Measurements from ENCODE around the gene CD63. TPM values are rescaled to one million over a fixed set of nuclear protein-coding genes. Genes with fewer than 3 reads are reported as not detected.
A peak's percentile ranks its signal among the peaks of the same experiment; 100 is the strongest.

CD63 gene
- total RNA-seq, 1 donor, result 2,280 TPM

- DNase-seq (ENCODE audit: low read depth), result peak; percentile 49
- no peak for TF ChIP-seq CTCF (IDR thresholded peaks at IDR 0.05; ENCODE audit: insufficient read depth, low read depth, low read length)
- H3K4me3 ChIP-seq (ENCODE audit: low read depth, low read length), result peak overlapping the region; percentile 65
These were observed 16.8 kb upstream of the CD63 start for GRCh38 chr12:55745361-55746173.

DNA sequence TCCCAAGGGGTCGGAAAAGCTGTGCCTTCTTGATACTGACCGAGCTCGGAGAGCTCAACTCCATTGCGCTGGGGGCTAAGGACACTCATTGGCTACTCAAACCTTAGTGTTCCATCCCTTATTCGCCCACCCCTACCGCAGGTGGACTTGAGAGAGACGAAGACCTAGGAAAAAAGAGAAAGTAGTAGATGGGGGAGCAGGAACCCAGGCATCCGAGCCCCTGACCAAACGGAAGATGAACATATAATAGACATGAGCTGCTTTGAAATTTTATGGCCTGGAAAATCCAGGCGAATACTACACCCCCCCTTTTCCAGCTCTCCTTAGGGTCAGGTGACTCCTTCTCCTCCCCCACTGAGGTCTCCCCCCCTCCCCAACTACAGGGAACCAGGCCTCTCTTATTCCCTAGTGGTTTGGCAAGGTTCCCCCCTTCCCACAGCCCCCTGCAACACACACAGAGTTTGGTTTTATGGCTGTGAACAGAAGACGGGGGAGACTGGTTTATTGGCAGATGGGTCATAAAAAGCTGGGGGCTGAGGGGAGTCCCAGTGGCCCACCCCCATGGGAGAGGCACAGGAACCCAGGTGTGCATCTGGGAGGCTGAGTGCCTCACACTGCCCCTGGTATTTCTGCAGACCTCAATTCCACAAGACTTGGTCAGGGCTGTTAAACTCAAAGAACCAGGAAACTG is 15.7 kb upstream of the CD63 start:
- no peak for TF ChIP-seq CTCF (IDR thresholded peaks at IDR 0.05; ENCODE audit: insufficient read depth, low read depth, low read length)
- peak overlapping the region; percentile 65 for H3K4me3 ChIP-seq (ENCODE audit: low read depth, low read length)

GRCh38 chr12:55743406-55744339 is 14.9 kb upstream of the CD63 start:
- H3K4me3 ChIP-seq (ENCODE audit: low read depth, low read length), result peak overlapping the region; percentile 65
- DNase-seq (ENCODE audit: low read depth), result peak; percentile 79
- peak; percentile 18 for TF ChIP-seq CTCF (IDR thresholded peaks at IDR 0.05; ENCODE audit: insufficient read depth, low read depth, low read length)

More for the DNA sequence above, 15.7 kb upstream of the CD63 start:
- DNase-seq (ENCODE audit: low read depth), result no peak

- DNase-seq (ENCODE audit: low read depth), result peak; percentile 73
- TF ChIP-seq CTCF (IDR thresholded peaks at IDR 0.05; ENCODE audit: insufficient read depth, low read depth, low read length), result no peak
- H3K4me3 ChIP-seq (ENCODE audit: low read depth, low read length), result peak within 1 kb of the TSS; percentile 65
These were observed 14.1 kb upstream of the CD63 start, which contains the start of gene GDF11 for GRCh38 chr12:55742719-55743405. GDF11 (plus strand) TSS chr12:55743122; CDS start chr12:55743317, 195 bp downstream.

GRCh38 chr12:55741931-55742680 is 13.3 kb upstream of the CD63 start:
- peak overlapping the region; percentile 65 for H3K4me3 ChIP-seq (ENCODE audit: low read depth, low read length)

More at GRCh38 chr12:55741931-55742680, 13.3 kb upstream of the CD63 start:
- no peak for DNase-seq (ENCODE audit: low read depth)
- no peak for TF ChIP-seq CTCF (IDR thresholded peaks at IDR 0.05; ENCODE audit: insufficient read depth, low read depth, low read length)

All from fibroblast of villous mesenchyme (primary cell).